UCSD-AML1 (cell line): ENCODE measurements around the gene RUNX2.

Source experiments
- DNase-seq: peaks from one replicate; lab custom pipeline; 2025; ENCODE audit not compliant: unreplicated experiment; lab: John Stamatoyannopoulos, UW

The RUNX2 gene

DNA sequence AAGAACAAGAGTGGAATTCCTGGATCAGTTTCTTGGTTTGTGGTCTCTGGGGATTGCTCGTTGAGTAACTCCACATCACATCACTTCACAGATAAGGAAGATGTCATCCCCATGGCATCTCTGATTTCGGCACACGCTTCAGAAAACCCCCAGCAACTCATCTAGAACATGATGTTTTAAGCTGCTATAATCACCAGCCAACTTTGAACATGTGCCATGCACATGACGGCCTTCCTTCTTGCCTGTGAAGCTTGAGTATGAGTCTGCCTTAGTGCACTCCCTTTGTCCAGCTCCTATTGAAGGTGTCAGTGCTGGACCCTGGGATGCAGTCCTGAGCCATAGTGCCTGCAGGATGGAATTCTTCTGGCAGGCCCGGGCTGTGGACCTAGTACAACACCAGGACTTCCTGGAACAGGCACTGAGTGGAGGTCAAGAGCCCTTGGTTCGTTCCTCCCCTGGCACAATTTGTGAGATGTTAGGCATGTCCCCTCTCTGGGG, 281.1 kb downstream of the RUNX2 start:
- DNase-seq, result no peak

DNA sequence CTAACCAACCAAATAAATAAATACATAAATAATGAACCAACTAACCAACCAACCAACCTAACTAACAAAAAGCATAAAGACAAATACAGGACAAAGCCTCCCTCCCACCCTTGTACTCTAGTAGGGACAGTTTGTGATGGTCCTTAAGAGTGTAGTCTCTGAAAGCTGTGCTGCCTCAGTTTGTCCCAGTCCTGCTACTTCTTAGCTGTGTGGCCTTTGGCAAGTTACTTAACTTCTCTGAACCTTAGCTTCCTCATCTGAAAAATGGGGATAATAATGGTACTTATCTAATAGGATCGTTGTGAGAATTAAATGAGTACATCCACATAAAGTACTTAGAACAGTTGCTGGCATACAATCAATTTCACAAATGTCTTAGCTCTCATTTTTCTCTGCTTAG, 282.2 kb downstream of the RUNX2 start:
- DNase-seq, result no peak

DNA sequence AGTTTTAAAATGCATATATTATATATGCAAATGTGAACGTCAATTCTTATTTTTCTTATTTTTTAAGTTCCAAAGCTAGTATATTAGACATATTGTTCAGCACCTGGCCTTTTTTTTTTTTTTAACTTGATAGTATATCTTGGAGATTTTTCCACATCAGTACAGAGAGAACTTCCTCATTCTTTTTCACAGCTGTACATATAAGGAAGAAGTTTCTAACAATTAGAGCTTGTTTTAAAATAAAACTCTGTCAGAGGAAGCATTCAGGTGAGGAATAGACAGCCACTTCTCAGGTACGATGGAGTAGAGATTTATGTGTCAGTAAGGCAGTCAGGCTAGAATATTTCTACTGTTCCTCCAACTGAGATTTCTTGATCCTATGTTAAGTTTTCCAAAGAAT, 282.7 kb downstream of the RUNX2 start:
- no peak for DNase-seq

DNA sequence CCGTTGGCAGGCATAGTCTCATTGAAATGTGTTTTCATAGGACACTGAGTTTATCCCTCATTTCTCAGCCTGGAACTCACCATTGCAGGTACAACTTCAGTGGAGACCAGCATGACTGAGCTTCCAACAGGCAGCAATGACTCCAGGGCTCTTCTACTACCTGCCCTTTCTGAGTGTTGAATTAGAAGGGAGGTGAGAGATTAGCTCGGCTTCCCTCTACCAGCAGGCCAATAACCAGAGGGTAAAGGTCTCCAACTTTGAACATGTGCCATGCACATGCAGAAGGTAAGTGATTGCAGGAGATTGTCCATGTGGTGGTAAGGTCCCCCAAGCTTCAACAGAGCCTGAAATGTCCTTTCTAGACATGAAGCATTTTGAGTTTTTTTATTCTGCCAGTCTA, 283.4 kb downstream of the RUNX2 start:
- DNase-seq, result no peak

DNA sequence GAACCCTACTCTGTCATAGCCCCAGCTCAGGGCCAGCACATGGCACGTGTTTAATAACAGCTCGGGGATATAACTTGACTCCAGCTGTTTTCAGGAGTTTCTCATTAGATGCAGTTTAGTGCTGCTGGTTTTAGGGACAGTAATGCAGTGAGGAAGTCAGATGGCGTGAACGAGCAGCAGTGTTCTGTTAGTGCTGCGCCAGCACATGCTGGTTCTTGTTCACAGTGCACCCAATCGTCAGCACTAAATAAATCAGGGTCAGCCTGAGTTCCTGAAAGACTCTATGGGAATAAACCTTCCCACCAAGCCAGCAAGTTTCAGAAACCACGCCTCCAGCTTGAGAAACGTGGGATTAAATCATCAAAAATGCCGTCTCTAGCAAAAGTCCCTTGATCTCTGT, 285.5 kb downstream of the RUNX2 start:
- DNase-seq, result no peak

DNA sequence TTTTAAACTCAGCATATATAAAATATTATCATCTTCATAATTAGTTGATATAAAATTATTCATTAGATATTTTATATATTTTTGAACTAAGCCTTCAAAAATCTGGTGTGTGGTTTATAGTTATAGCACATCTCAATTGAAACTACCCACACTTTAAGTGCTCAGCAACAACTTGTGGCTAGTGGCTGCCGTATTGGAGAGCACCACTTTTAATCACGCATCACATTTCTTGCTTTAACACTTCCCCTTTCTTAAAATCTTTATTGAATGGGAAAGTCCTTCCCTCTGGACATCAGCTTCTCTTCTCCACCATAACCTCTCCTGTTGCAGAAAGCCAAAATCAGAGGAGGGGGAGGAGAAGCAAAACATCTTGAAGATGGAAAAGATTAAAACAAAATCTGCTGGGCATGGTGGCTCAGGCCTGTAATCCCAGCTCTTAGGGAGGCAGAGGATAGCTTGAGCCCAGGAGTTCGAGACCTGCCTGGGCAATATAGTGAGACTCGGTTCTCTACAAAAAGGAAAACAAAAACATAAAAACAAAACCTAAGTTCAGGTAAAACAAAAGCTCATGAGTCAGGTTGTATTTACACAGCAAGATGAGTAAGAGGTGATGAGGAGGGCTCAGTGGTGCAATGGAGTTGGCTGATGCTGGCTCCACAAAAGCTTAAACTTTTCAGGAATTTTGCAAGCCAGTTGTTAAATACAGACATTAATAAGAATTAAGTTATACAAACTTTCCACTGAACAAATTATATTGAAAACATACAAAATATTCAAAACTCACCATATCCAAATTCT, 286.6 kb downstream of the RUNX2 start:
- no peak for DNase-seq

DNA sequence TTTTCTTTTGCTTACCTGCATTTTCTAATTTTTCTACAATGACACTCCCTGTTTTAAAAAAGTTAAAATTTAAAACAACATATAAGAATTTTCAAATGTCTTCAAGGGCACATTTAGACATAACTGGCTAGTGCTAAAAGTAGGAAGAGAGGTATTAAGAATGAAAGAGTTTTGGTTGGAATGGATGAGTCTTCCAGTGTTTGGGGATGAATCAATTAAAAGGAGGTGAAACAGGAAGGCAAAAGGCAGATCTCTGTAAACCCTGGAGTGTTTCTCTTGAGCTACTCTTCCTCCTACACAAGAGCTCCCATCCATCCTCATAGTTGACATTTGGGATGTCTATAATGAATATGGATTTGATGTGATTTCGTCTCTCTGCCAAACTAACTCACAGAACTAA, 288.1 kb downstream of the RUNX2 start:
- DNase-seq, result no peak

DNA sequence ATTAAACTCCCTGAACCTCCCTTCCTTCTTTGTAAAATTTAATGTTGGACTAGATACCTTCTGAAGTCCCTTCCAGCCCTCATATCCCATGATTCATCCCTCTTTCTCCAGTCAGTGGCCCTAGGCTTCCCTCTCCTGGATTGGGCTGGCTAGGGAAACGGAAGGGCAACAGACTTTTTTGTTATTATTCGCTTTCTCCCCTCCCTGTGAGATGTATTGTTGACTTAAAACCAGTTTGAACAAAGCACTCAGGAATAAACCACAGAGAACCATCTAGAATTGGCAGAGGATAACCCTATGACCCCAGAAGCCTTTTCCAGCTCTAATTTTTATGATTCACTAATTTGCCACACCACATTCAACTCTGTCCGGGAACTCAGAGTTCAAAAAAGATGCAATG, 289.3 kb downstream of the RUNX2 start:
- no peak for DNase-seq

DNA sequence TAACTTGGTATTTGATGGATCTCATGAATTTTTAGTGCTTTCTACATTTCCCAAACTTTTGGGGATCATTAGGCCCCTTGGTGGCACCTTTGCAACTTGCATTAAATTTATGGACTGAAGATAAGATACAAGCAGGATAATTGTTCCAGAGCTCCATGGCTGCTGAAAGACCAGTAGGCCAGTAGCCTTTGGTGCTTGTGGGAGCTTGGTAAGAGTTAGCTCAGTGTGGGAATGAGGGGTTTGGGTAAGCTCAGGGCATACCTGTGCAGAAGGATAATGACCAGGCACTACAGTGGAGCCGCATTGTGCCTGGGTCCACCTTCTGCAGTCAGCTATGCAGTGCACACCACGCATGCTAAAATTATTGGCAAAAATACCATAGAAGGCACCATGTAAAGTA, 290.1 kb downstream of the RUNX2 start:
- no peak for DNase-seq

DNA sequence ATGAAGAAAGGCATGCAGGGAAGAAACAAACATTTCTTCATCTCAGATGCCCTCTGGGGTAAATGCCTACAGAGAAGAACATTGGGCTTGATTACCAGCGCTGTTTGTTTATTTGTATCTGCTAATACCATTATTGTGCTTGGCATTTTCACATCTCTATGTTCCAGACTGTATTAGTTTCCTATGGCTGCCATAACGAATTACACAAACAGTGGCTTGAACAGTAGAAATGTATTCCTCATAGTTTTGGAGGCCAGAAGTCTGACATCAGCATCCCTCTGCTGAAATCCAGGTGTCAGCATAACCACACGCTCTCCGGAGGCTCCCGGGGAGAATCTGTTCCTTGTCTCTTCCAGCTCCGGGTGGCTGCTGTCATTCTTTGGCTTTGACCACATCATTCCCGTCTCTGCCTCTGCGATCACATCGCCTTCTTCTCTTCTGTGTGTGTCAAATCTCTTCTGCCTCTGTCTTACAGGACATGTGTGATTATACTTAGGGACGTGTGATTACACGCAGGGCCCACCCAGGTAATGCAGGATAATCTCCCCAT, 291.2 kb downstream of the RUNX2 start:
- DNase-seq, result no peak

DNA sequence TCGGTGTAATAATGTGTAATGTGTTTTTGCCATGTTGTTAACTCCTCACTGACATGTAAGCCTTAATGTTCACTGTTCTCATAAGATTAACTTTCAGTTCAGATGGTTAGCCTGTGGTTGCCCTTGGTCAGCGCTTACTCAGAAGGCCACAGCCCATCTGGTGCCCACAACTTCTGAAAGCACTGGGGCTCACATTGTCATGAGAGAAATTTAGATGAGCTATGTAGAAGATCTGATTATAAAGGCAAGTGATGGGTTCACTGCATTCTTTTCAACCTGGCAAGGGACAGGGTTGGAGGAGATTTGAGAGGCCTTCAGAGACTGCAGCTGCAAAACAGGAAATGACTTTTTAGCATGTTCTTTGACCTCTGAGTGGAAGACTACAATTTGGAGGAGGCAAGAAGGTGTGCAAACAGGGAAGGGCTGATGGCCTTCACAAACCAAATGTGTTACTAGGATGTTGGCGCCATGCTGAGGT, 291.9 kb downstream of the RUNX2 start:
- no peak for DNase-seq

DNA sequence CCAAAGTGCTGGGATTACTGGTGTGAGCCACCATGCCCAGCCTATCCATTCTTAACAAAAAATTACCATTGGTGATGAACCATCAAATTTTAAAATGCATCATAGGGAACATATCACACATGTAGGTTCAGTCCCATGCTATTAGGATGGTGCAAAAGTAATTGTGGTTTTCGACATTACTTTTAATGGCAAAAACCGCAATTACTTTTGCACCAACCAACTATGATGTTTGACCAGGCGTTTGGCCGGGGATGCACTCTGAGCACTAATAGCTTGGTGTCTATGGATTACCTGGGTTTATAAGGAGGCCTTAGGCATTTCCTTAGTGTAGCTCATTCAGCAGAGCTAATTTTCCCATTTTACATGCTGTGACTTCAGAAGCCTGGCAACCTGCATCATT, 296.1 kb downstream of the RUNX2 start:
- DNase-seq, result no peak

DNA sequence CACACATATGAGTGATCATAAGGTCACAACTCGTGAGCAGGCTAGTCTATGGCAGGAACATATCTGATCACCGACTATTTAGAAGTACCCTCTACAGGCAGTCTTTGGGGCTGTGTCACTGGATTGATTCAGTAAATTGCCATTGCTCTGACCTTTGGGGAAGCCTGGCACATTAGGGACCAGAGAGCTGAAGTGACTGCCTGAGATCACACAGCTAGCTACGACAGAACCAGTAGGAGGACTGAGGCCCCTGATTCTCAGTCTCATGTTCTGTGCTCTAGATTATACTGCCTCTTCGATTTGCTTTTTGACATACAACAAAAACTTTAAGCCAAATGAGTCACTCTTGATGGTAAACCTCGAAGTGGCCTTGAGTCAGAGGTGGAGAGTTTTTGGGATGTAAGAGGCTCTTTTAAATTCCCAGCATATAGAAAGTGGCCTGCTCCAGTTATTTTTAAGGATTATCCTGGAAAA, 297.1 kb downstream of the RUNX2 start:
- no peak for DNase-seq

DNA sequence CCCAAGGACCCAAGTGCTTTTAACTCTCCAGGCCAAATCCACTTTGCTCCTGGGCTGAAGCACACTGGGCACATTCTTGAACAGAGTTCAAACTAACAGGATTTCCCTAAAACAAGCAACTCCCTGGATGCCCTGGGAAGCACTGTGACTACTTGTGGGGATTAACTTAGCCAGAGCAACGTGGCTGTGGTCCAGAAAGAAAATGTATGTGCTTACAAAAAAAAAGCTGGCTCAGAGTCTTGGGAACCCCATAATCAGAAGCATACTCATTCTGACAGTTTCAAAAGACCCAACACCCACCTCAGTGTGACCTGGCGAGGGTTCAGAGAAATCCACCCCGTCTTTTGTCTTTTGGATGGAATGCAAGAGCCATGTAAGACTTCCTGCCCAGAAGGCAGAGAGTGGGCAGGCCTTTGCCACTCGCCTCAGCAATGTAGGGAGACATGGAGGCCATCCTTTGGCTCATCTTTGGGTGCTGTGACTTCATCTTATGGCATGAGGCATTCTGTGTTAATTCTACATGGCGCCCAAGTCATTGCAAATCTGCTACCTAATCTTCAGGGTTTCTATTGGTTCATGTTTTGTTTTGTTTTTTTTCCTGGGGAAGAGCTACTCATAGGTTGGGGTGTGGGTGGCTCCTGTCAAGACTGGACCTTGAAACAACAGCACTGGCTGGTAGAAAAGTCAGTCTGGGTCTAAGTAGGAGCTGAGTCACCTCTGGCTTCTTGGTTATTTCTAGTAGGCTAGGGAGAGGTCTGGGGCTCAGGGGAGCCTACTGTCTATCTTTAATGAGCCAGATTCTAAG, 298.2 kb downstream of the RUNX2 start:
- DNase-seq, result no peak

DNA sequence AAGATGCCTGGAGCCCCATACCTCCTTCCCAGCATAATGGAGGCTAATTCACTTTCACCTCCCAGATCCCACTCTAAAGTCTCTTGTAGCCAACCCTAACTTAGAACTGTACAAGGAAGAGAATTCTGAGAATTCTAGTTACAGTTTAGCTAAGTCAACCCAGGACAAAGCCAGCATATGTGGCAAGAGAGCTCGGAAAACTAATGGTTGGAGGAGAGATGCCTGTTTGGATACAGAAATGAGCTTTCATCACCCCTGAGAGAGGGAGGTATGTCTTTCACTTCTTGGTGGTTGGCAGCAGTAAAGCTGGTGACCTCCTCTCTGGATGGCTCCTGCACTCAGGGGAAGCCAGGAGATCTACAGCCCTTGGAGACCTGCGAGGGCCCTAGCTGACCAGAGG, 302.2 kb downstream of the RUNX2 start:
- DNase-seq, result no peak

DNA sequence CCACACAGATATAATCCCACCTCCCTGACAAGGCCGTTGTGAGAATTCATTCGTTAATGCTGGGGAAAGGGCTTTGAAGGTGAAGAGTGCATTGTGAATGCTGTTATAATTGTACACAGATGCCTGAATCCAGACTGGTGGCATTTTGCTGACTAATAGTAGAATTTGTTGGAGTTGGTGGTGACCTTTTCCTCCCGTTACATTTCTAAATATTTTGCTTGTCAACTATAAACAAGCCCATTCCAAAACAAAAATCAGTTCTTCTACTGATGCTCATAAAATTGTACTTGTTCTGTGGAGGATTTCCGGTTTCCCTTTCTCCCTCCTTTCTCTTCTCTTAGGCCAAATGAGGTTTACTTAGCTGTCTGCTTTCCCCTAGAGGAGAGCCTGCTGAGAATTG, 302.7 kb downstream of the RUNX2 start:
- no peak for DNase-seq

DNA sequence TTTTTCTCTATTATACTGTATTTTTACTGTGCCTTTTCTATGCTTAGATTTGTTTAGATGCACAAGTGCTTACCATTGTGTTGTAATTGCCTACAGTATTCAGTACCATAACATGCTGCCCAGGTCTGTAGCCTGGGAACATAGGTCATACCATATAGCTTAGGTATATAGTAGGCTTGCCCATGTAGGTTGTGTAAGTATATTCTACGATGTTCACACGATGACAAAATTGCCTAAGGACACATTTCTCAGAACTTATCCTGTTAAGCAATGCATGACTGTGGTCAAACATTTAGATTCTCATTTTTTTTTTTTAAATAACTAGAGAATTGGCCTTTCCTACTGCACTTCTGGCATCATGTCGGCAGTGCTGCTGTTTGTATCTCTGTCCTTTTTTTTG, 303.3 kb downstream of the RUNX2 start:
- DNase-seq, result no peak

DNA sequence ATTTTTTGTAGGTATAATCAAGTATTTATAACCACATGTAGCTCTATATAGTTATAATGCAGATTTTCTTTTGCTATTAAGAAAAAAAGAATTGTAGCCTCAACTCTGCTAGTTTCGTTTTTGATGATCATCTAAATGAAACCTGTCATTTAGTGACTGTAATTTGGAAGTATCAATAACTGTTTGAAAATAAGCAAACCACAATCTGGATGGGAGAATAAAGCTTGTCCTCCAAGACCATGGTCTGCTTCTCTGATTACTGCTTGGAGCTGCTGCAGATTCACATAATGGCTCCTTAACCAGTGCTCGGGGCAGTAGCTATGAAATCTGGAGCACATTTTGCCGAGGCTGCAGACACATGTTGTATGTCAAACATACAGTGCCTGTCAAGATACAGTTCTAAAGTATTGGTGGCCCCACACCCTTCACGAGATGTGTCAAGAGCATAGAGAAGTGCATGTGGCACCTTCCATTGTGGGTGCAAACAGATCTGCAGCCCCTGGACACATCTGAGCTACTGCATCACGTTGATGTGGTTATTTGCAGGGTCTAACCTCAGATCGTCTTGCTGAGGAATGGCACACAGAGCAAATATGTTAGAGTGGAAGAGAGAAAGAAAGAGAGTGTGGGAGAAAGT, 305.3 kb downstream of the RUNX2 start:
- no peak for DNase-seq

DNA sequence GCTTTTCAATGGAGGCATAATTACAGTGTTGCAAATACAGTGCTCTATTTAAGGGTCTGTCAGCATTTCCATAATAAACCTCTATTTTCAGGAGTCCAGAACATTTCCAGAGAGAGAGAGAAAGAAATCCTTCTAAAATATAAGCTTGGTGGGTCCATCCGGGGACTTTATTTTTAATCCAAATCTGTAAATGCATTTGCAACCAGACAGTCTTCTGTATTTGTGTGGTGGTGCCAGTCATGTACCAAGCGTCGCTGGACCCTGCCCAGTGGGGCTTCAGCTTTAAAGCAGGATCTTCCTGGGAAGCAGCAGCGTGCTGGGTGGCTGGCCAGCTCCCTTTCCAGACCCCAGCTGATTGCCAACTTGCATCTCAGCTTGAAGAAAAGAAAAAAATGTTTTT, 306.1 kb downstream of the RUNX2 start:
- no peak for DNase-seq

DNA sequence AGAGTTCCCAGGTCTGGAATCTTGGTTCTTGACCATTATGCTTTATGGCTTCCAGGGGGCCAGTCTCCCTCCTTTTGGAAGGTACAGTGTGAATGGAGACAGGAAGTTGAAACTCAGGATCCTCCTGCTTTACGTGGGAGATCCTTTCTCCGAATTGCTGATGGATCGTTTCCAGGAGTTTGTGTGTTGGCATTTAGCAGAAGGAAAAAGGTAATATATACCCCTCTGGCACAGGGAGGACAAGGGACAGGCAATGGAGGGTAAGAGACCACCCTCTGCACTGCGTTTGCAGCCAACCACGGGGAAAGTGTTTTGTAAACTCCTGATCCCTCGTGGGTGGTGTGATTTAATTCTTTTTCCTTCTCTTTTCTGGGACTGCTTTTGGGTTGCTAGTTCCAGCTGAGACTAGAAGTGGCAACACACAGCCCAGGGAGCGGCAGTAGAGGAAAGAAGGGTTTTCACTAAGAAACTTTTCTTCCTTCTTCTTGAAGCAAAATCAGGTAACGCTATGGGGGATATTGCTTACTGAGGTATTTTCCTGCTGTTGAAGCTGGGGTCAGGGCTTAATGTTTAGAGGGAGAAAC, 307.2 kb downstream of the RUNX2 start:
- DNase-seq, result no peak

DNA sequence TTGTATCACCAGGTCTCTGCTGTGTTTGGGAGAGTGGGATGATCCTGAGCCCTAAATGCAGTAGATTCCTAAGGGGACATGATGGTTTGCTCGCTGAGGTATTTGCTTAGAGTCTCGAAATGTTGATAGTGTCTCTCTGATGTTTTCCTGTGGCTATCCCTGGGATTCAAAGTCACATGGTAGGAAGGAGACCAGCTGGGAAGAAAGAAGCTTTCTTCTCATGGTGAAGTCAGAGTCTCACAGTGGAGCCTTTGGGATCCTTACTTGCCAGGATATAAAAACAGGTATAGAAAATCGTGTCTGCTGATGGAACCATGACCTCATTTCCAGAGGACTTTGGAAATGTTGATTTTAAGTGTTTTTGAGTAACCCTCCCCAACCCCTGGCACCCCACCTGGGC, 308.9 kb downstream of the RUNX2 start:
- DNase-seq, result no peak
